GM21723 (cell line): Measurements from ENCODE around the gene NFS1.
A peak's percentile ranks its signal among the peaks of the same experiment; 100 is the strongest.

Source experiments
- ATAC-seq: cut with Tn5 transposase; IDR thresholded peaks from one replicate; pipeline ENCODE4 v1.9.1; 2021; ENCODE audit warnings: mild to moderate bottlenecking, moderate library complexity; ENCODE audit not compliant: unreplicated experiment

Gene NFS1

DNA sequence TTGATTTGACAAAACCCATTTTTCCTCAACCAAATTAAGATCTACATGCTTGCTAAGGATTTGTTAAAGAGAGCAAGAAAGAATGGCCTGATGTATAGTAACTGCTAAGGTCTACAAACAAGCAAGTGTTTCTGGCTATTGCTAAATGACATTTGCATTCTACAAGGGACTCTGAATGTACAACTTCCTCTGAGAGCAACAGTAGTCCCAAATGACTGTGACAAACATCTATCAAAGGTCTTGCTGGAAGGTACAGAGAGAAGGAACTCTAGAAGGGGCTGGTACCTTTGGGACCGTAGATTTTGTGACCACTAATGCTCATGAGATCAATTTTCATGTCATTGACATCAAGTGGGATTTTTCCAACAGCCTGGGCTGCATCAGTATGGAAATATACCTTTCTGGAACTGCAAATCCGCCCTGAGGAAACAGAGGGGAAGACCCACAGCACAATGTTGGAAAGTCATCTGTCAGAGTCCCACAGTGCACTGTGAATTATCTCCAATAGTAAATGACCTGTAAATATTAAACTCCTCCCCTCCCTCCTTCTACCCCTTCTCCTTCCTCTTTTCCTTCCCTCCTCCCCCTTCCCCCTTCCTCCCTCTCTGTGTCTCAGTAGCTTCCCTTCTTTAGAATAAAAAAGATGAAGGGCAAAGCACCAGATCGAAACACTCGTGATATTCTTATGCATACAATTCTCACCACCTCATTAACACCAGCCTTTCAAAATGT is 18.5 kb downstream of the NFS1 start:
- no peak for ATAC-seq

DNA sequence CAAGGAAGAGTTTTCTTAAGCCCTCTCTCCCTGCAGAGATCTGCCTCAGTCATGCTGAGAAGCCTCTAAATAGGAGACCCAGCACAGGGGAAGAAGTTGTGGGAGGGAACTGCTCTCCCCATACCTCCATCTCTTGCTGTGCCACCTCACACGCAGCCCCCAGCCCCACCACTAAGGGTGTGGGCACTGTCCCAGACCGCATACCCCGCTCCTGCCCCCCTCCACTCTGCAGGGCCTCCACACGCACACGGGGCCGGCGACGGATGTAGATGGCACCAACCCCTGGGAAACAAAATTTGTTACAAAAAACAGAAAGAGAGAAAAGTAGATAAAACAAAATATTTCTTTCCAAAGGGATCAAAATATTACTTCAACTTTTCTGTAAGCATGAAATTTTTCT is 24.2 kb downstream of the NFS1 start:
- no peak for ATAC-seq

DNA sequence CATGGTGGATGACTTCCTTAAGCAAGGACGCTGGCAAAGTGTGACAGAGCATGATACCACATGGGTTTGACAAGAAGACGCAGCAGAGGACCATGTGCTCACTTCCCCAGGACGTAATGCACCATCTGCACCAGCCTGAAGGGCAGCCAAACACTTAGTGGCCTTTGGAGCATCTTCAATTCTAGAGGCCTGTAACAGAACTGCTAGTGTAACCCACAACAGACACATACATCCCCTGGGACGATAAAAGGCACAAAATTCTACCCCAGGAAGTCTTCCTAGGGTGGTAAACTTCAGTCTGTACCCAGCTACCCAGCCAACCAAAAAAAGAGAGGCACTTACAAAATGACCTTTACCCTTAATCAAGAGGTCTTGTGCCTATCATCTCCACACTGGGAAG is 25.3 kb downstream of the NFS1 start:
- no peak for ATAC-seq

- no peak for ATAC-seq
These were observed 29.5 kb downstream of the NFS1 start for GRCh38 chr20:35669681-35670080.

- no peak for ATAC-seq
These were observed 29.9 kb downstream of the NFS1 start for GRCh38 chr20:35669221-35669620.

- ATAC-seq, result no peak
These were observed 33.2 kb downstream of the NFS1 start for GRCh38 chr20:35665949-35666288.

DNA sequence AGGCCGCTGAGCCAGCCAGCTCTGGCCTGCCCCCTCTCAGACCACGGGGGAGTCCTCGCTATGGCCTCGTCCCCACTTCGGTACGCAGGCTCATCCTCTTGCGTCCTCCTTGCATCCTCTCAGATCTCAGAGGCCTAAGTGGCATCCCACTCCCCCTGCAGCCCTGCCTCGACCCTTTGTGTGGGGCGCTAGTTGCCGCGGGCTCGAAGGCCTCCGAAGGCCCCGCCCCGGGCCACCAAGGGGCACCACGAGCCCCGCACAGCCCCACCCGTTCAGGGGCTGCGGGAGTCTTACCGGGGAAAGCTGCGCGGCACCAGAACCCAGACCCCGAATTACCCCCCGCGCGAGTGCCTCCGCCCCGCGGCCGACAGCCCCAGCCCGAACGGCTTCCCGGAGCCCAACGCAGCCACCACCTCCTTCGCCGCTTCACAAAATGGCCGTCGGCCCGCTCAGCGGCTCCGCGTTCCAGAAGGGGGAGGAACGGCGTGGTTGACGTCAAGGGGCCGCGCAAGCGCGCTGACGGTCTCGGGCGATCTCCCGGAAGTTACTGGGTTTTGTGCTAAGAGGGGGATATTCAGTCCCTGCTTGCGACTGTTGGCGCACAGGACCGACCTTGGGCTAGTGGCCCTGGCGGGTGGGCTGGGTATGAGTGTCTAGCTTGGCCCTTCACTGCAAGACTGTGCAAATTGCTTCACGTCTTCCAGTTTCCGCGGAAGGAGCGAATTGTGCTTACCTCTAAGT is 34.5 kb downstream of the NFS1 start, which contains the start of the genes CPNE1 and RBM12:
Gene CPNE1 (minus strand): TSS at position 435 of the 741 bp plus-strand sequence. CDS start 31,977 bp downstream, outside the sequence.
Gene RBM12 (minus strand): TSS at position 435 of the 741 bp plus-strand sequence. CDS start 9,578 bp downstream, outside the sequence.
- peak; percentile 70 for ATAC-seq

- peak; percentile 35 for ATAC-seq
These were observed 35.4 kb downstream of the NFS1 start for GRCh38 chr20:35663516-35664465.

GRCh38 chr20:35662551-35662950 is 36.6 kb downstream of the NFS1 start:
- no peak for ATAC-seq

DNA sequence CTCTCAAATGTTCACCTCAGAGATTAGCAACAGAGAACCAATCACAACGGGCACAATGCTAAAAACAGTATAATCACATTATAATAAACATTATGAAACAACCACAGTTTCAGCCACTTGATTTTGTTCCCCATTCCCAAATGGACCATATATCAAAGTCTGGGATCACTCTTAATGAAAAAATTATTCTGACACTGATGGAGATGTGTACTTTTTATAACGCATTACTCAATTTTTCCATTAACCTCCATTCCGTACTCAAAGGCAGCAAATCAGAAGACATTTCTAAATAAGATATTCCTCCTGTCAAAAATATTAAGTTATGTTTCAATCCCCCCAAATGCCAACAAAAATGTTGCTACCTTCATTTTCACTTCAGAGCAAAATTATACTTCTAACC is 37.2 kb downstream of the NFS1 start:
- no peak for ATAC-seq

DNA sequence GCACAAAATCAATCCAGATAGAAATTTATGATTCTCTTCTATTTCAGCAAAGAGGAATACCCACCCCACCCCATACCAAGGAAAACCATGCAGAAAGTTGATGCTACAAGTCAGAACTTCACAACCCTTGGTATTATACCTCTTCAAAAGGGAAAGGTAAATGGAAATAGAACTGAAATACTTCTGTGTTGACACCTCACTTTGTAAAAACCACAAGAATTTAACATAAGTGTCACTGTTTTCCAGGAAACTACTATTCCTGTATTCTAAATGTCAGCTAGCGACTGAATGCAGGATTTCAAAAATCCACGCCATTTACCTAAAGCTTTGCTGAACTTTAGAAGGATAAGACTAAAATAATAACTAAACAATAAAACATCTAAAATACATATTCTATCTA is 38.1 kb downstream of the NFS1 start:
- ATAC-seq, result no peak

- no peak for ATAC-seq
These were observed 38.8 kb downstream of the NFS1 start for GRCh38 chr20:35660122-35660937.

- ATAC-seq, result no peak
These were observed 41.9 kb downstream of the NFS1 start for GRCh38 chr20:35657271-35657670.

GRCh38 chr20:35654415-35654814 is 44.7 kb downstream of the NFS1 start:
- ATAC-seq, result no peak

- no peak for ATAC-seq
These were observed 45.3 kb downstream of the NFS1 start for GRCh38 chr20:35653893-35654292.

- no peak for ATAC-seq
These were observed 45.8 kb downstream of the NFS1 start for GRCh38 chr20:35653430-35653734.

- ATAC-seq, result no peak
These were observed 46.3 kb downstream of the NFS1 start for GRCh38 chr20:35652641-35653429.

- no peak for ATAC-seq
These were observed 47.2 kb downstream of the NFS1 start for GRCh38 chr20:35651958-35652357.

DNA sequence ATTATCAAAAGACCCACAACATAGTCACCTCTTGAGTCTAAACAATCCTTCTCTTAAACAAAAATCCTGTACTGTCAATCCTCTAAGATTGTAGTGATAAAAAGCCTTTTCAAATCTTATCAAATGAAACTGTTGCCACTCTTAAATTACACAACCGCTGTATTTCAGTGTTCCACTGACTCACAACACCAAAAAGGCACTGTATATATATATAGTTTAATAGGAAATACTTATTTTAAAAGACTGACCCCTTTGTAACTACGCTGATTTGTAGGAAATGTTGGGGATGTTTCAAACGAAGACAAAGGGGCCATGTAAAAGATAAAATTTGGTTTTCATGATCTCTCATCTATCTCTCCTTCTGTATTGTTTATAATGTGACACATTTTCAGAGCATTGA is 48.5 kb downstream of the NFS1 start:
- no peak for ATAC-seq

GRCh38 chr20:35648836-35649235 is 50.3 kb downstream of the NFS1 start:
- no peak for ATAC-seq
